ENCODE results near the gene CDC42EP5.

DNA sequence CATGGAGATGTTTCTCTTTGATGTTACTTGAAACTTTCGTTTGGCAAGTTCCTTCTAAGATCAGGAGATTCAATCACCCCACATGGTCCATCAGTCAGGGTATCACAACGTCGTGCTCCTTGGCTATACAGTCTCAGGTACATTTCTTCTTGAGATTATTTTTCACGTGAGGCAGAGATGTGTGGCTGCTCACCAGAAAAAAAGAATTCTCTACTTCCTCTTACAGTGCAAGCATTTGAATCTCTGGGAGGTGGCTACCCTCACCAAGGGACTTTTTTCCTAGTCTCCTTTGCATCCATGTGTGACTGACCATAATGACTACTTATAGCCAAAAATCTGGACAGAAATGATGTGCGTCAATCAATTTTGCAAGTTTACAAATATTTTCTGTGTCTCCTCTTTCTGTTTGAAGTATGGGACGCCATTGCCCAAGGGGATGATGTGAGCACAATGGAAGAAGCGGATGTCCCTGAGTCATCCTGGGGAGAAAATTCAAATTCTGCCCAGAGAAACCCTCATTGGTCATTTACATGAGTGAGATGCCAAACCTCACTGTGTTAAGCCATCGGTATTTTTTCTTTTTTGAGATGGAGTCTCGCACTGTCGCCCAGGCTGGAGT lies 21.0 kb upstream of the CDC42EP5 start:
- TF ChIP-seq, protein P1, sequence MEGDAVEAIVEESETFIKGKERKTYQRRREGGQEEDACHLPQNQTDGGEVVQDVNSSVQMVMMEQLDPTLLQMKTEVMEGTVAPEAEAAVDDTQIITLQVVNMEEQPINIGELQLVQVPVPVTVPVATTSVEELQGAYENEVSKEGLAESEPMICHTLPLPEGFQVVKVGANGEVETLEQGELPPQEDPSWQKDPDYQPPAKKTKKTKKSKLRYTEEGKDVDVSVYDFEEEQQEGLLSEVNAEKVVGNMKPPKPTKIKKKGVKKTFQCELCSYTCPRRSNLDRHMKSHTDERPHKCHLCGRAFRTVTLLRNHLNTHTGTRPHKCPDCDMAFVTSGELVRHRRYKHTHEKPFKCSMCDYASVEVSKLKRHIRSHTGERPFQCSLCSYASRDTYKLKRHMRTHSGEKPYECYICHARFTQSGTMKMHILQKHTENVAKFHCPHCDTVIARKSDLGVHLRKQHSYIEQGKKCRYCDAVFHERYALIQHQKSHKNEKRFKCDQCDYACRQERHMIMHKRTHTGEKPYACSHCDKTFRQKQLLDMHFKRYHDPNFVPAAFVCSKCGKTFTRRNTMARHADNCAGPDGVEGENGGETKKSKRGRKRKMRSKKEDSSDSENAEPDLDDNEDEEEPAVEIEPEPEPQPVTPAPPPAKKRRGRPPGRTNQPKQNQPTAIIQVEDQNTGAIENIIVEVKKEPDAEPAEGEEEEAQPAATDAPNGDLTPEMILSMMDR (IDR thresholded peaks at IDR 0.05), result no peak
- no peak for TF ChIP-seq POLR2A (IDR thresholded peaks at IDR 0.05)

Data from vagina (tissue), 2 donors.